ENCODE measurements around the gene GPR108.

GPR108 gene

GRCh38 chr19:6700586-6701316 lies 36.6 kb downstream of the GPR108 start:
- no peak for DNase-seq

DNA sequence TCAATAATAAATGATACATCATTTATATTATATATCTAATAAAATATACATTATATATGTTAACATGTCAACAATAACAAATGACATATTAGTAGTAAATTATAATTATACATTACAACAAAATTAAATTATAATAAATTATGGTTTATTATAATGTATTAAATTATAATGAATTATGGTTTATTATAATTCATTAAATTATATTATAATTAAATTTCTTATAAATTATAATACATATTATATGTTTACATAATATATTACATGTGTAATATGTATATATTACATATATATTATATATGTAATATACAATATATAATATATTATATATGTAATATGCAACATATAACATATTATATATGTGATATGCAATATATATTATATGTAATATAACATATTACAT lies 37.4 kb downstream of the GPR108 start:
- DNase-seq, result no peak

GRCh38 chr19:6697291-6697690 lies 40.1 kb downstream of the GPR108 start:
- peak; percentile 31 to 51 (median 42) for DNase-seq

- no peak for DNase-seq
Measured at GRCh38 chr19:6696239-6696820, 41.0 kb downstream of the GPR108 start.

GRCh38 chr19:6694147-6694815 lies 43.1 kb downstream of the GPR108 start:
- DNase-seq, result no peak

- DNase-seq, result no peak
Measured at GRCh38 chr19:6693681-6694080, 43.7 kb downstream of the GPR108 start.

- no peak for DNase-seq
Measured at GRCh38 chr19:6693056-6693471, 44.3 kb downstream of the GPR108 start.

GRCh38 chr19:6692027-6692426 lies 45.4 kb downstream of the GPR108 start:
- no peak for DNase-seq

- no peak for DNase-seq
Measured at GRCh38 chr19:6691342-6691741, 46.0 kb downstream of the GPR108 start.

GRCh38 chr19:6690160-6690885 lies 47.1 kb downstream of the GPR108 start:
- DNase-seq, result no peak

DNA sequence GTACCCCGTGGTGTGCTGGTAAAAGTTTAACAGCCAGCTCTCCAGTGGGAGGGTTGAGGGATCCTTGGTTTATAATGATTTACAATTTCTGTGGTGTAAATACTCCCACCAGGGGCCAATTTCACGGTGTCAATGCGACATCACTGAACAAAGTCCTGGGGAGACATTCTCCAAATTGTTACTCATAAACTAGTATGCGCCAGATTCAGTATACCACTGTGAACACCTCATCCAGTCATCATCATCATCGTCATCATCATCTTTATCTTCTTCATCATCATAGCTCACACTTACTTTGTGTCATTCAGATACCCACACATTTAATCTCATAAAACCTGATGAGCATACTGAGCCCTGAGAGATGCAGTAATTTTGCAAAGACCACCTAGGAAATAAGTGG lies 50.3 kb downstream of the GPR108 start:
- no peak for DNase-seq

- no peak for DNase-seq
Measured at GRCh38 chr19:6686628-6686975, 50.8 kb downstream of the GPR108 start.

- DNase-seq, result peak in 1 of 3 donors; percentile 29
Measured at GRCh38 chr19:6685962-6686627, 51.3 kb downstream of the GPR108 start.

GRCh38 chr19:6685482-6685881 lies 51.9 kb downstream of the GPR108 start:
- DNase-seq, result no peak

DNA sequence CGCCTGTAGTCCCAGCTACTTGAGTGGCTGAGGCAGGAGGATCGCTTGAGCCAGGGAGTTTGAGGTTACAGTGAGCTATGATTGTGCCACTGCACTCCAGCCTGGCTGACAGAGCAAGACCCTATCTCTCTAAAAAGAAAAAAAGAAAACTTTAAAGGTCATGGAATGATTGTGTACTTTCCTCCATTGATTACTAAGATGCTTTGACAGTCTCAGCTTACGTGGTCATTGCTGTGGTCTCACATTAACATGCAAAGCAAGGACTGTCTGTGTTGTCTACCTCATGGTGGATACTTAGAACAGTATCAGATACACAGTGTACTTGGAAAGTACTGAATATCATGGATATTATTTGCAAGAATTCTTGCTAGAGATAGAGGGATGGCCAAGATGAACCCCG lies 53.4 kb downstream of the GPR108 start:
- no peak for DNase-seq

DNA sequence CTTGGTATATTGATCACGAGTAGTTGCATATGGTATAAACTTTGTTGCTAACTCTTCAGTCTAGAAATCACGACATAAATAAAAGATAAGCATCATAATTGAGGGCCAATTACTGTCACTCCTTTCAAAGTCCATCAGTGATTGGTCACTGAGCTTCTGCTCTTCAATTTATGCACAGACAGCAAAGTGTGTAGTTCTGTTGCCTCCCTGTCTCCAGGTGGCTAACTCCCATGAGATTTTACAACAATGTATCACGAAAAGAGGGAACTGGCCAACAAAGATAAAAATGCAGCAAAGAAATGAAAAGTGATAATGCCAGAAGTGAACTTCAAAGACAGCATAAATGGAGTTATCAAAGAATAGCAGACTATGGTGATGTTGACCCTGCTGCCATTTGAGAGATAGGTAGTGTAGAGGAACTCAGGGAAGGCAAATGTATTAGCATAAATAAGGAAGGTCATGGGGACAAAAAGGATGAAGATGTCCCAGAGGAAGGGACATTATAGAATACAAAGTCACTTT lies 54.7 kb downstream of the GPR108 start:
- no peak for DNase-seq

DNA sequence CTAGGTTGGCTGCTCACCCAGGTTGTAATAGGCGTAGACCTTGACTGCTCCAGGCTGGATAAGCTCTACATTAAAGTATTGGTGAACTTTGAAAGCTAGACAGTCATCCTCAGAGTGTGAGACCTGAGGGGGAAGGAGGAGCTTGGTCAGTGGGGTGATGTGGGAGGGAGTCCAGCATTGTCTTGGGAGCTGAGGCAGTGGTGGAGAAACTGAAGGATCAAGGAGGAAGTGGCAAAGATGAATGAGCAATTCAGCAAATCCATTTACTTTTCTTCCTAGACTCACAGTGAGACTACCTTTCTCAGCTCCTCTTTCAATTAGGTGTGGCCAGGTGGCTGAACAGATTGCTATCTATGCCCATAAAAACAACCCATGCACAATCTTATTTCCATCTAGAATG lies 57.2 kb downstream of the GPR108 start:
- peak; percentile 62 to 71 (median 70) for DNase-seq
